NB4 (cell line): ENCODE data around the gene ITGA8.

Experiments
- DNase-seq: peaks from one replicate; pipeline ENCODE4 v3.0.0; 2010; ENCODE audit warnings: low read depth
- H3K4me3 ChIP-seq: one replicate; pipeline ENCODE4 v1.5.1; 2011; ENCODE audit warnings: mild to moderate bottlenecking, low read depth, low read length, moderate library complexity
- MYC ChIP-seq: IDR thresholded peaks from 2 replicates; pipeline ENCODE4 v1.6.1; 2011; ENCODE audit warnings: low read depth, low read length
- POLR2A ChIP-seq: IDR thresholded peaks from 2 replicates; pipeline ENCODE4 v1.6.1; 2011; ENCODE audit warnings: mild to moderate bottlenecking; ENCODE audit not compliant: insufficient read length; ENCODE audit errors: extremely low read depth
- TF ChIP-seq, protein P1 (sequence below): IDR thresholded peaks from 2 replicates; pipeline ENCODE4 v1.6.1; 2011; ENCODE audit warnings: low read depth, low read length
- TF ChIP-seq, protein P2 (sequence below): IDR thresholded peaks from one replicate; pipeline ENCODE4 v1.5.1; 2012; ENCODE audit warnings: low read depth, low read length

ITGA8 gene

DNA sequence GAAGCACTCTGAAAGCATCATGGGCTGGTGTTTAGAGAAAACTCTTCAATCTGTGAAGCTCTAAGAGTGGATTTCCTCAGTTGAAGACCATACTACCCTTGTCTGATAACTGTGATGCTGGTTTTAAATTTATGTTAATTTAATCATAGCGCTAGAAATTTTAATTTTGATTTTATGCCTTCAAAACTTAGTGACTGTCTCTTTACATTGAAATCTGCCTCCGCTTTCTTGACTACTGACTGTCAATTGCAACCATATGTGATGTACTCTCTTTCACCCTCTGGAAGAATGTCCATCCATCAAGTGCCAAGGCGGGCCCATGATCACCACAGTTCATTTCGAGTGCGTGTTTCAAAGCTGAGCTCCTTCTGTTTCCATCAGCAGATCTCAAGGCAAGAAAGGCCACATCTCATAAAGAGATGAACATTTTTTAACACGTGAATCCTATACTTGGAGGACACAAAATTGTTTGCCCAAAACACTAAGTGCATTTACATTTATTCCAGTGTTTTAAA is 147.1 kb downstream of the ITGA8 start:
- TF ChIP-seq, protein P1, sequence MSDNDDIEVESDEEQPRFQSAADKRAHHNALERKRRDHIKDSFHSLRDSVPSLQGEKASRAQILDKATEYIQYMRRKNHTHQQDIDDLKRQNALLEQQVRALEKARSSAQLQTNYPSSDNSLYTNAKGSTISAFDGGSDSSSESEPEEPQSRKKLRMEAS, result no peak
- TF ChIP-seq MYC, result no peak
- TF ChIP-seq, protein P2, sequence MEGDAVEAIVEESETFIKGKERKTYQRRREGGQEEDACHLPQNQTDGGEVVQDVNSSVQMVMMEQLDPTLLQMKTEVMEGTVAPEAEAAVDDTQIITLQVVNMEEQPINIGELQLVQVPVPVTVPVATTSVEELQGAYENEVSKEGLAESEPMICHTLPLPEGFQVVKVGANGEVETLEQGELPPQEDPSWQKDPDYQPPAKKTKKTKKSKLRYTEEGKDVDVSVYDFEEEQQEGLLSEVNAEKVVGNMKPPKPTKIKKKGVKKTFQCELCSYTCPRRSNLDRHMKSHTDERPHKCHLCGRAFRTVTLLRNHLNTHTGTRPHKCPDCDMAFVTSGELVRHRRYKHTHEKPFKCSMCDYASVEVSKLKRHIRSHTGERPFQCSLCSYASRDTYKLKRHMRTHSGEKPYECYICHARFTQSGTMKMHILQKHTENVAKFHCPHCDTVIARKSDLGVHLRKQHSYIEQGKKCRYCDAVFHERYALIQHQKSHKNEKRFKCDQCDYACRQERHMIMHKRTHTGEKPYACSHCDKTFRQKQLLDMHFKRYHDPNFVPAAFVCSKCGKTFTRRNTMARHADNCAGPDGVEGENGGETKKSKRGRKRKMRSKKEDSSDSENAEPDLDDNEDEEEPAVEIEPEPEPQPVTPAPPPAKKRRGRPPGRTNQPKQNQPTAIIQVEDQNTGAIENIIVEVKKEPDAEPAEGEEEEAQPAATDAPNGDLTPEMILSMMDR, result no peak
- no peak for TF ChIP-seq POLR2A
- no peak overlapping the region for H3K4me3 ChIP-seq
- DNase-seq, result no peak

DNA sequence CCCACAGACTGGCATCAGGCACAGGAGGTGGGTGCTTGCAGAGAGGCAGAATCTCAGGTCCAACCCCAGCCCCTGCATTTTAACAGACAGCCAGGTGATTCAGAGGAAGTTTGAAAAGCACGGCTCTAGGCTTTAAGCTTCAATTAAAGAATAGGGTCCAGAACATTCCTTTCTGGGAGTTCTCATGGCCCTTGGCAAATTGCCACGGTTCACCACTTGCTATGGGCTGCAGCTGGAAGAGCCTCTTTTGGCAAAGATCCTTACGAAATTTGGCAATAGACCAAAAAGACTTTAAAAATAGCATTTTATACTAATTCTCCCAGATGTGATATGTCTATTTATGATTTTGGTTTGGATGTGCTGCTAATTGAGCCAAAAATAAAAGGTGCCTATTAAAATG is 148.1 kb downstream of the ITGA8 start:
- TF ChIP-seq POLR2A, result no peak
- H3K4me3 ChIP-seq, result no peak overlapping the region
- no peak for DNase-seq

DNA sequence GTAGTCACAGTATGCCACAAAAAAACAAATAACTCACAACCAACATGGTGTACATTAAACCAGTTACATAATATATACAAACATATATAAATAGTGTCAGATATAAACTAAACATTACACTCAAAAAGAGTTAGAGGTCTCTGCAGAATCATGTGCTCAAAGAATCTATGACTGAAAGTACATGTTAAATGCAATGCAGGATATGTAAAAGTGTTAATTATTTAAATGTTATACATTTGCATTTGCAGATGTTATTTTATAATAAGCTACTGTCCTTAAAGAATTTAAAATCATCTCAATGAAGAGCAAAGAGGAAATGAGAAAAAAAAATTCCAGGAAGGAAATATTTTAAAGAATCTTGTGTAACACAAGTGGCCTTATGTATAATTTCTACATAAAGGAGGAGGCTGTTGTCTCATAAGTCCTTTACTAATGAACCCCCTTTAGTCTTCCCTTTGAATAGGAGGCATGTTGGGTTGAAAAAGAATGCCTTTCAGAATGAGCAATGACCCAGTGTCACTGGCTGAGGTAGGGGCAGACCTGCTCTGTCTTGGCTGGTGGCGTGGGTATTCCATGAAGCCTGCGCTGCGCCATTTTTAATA is 148.9 kb downstream of the ITGA8 start:
- DNase-seq, result no peak
- TF ChIP-seq, protein P2, result no peak
- TF ChIP-seq POLR2A, result no peak
- TF ChIP-seq, protein P1, result no peak
- TF ChIP-seq MYC, result no peak
- H3K4me3 ChIP-seq, result no peak overlapping the region

DNA sequence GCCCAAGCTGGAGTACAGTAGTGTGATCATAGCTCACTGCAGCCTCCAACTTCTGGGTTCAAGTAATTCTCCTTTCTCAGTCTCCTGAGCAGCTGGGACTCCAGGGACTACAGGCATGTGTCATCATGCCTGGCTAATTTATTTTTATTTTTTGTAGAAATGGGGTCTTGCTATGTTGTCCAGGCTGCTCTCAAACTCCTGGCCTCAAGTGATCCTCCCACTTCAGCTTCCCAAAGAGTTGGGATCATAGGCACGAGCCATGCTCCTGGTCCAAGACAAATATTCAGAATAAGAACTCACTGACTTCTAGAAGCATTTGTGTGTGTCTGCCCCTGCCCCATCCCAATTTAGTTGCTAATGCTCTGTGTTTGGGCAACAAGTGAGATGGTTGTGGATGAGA is 151.8 kb downstream of the ITGA8 start:
- TF ChIP-seq, protein P2, result no peak
- TF ChIP-seq POLR2A, result no peak
- TF ChIP-seq MYC, result no peak
- TF ChIP-seq, protein P1, result no peak
- no peak overlapping the region for H3K4me3 ChIP-seq
- no peak for DNase-seq

DNA sequence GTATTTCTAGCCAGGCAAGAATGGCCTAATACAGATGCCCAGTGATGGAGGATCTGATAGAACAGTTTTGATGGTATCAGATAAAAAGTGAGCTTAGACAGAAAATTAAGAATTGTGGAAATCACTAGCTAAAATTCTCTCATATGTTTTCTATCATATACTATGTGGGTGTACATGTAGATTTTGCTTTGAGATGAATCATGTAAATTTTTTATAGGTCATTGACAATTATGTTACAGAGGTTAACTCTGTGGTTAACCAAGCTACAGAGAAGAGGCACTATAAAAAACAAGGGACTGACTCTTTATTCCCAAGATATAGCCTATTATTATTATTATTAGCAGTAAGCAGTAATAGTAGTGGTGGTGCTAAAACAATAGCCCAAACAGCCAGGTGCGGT is 156.5 kb downstream of the ITGA8 start:
- TF ChIP-seq POLR2A (no peak), MYC (no peak)
- TF ChIP-seq, protein P2, result no peak
- TF ChIP-seq, protein P1, result no peak
- DNase-seq, result no peak
- no peak overlapping the region for H3K4me3 ChIP-seq

DNA sequence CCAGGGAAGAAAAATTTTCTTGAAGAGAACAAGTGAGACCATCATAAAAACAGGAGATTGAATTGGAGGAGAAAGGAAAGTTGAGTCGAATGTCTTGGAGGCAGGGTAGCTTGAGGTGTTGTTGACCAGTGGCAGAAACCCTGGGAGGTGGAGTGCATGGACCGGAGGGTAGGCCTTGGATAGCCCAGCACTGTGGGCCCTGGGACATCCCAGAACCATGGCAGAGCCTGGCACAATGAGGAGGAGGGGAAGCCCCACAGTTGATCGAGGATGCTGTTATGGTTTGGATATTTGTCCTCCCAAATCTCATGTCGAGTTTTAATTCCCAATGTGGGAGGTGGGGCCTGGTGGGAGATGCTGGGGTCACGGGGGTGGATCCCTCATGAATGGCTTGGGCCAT is 157.1 kb downstream of the ITGA8 start:
- H3K4me3 ChIP-seq, result no peak overlapping the region
- TF ChIP-seq POLR2A (no peak), MYC (no peak)
- TF ChIP-seq, protein P2, result no peak
- TF ChIP-seq, protein P1, result no peak
- DNase-seq, result no peak
